MM.1S (cell line): ENCODE measurements around the gene GNPTG.

Experiments used
- DNase-seq: peaks from one replicate; pipeline ENCODE4 v3.0.0-alpha.2; 2015
- H2AFZ ChIP-seq: fragments of 300-600 bp; sonication (generic); 2 replicates; pipeline ENCODE4 v1.6.0; 2016; ENCODE audit warnings: antibody characterized with exemption, low read length
- H3F3A ChIP-seq: fragments of 300-600 bp; sonication (generic); 2 replicates; pipeline ENCODE4 v1.6.1; 2016; ENCODE audit warnings: mild to moderate bottlenecking, antibody characterized with exemption, low read length, moderate library complexity, mixed read lengths; ENCODE audit not compliant: insufficient read depth
- H3K27ac ChIP-seq: fragments of 300-600 bp; sonication (generic); 2 replicates; pipeline ENCODE4 v1.5.1; 2016; ENCODE audit warnings: mild to moderate bottlenecking, low read length
- H3K27me3 ChIP-seq: fragments of 300-600 bp; sonication (generic); replicated peaks from 2 replicates; pipeline ENCODE4 v1.6.0; 2016; ENCODE audit warnings: low read length; ENCODE audit not compliant: insufficient read depth
- H3K36me3 ChIP-seq: fragments of 300-600 bp; sonication (generic); replicated peaks from 2 replicates; pipeline ENCODE4 v1.6.1; 2016; ENCODE audit warnings: mild to moderate bottlenecking, low read length, mixed read lengths; ENCODE audit not compliant: insufficient read depth
- H3K4me1 ChIP-seq: fragments of 300-600 bp; sonication (generic); 2 replicates; pipeline ENCODE4 v1.6.1; 2016; ENCODE audit warnings: low read length, mixed read lengths
- H3K4me2 ChIP-seq: fragments of 300-600 bp; sonication (generic); 2 replicates; pipeline ENCODE4 v1.6.0; 2016; ENCODE audit warnings: low read depth, low read length
- H3K4me3 ChIP-seq: fragments of 300-600 bp; sonication (generic); 2 replicates; pipeline ENCODE4 v1.5.1; 2016; ENCODE audit warnings: low read length, mixed read lengths
- H3K79me2 ChIP-seq: fragments of 300-600 bp; sonication (generic); 2 replicates; pipeline ENCODE4 v1.6.1; 2016; ENCODE audit warnings: mixed run types, low read length, mixed read lengths
- H3K9ac ChIP-seq: fragments of 300-600 bp; sonication (generic); 2 replicates; pipeline ENCODE4 v1.6.1; 2016; ENCODE audit warnings: low read length, mixed read lengths
- H3K9me2 ChIP-seq: fragments of 300-600 bp; sonication (generic); replicated peaks from 2 replicates; pipeline ENCODE4 v1.6.1; 2016; ENCODE audit warnings: mild to moderate bottlenecking, low read length, mixed read lengths; ENCODE audit not compliant: insufficient read depth
- H3K9me3 ChIP-seq: fragments of 300-600 bp; sonication (generic); replicated peaks from 2 replicates; pipeline ENCODE4 v1.6.1; 2016; ENCODE audit warnings: mild to moderate bottlenecking, low read length, mixed read lengths; ENCODE audit not compliant: insufficient read depth
- H4K20me1 ChIP-seq: fragments of 300-600 bp; sonication (generic); 2 replicates; pipeline ENCODE4 v1.6.1; 2016; ENCODE audit warnings: mild to moderate bottlenecking, low read length, moderate library complexity, mixed read lengths; ENCODE audit not compliant: insufficient read depth
- EZH2 ChIP-seq: fragments of 300-600 bp; sonication (generic); optimal IDR thresholded peaks from 2 replicates; pipeline ENCODE3; 2017; ENCODE audit warnings: low read depth, mild to moderate bottlenecking, antibody characterized with exemption, low read length, mixed read lengths
- EZH2phosphoT487 ChIP-seq: fragments of 300-600 bp; sonication (generic); IDR thresholded peaks from 2 replicates; pipeline ENCODE4 v1.6.1; 2018; ENCODE audit warnings: antibody characterized with exemption, low read length
- TF ChIP-seq, protein P1 (sequence below): fragments of 300-600 bp; sonication (generic); IDR thresholded peaks from 2 replicates; pipeline ENCODE4 v1.5.1; 2016; ENCODE audit warnings: antibody characterized with exemption, low read length, mixed read lengths

GNPTG gene

DNA sequence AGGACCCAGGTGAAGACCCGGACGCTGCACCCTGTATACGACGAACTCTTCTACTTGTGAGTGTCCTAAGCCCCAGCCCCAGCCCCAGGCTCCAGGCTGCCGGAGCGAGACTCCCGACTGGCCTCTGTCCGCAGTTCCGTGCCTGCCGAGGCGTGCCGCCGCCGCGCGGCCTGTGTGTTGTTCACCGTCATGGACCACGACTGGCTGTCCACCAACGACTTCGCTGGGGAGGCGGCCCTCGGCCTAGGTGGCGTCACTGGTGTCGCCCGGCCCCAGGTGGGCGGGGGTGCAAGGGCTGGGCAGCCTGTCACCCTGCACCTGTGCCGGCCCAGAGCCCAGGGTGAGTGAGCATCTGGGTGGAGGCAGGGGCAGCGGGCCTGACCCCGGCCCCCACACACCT lies 3.8 kb upstream of the GNPTG start:
- no peak overlapping the region for H3K4me2 ChIP-seq
- H3K9me2 ChIP-seq, result no peaks in the 10 kb centered on the region

GRCh38 chr16:1348441-1348840 lies 3.3 kb upstream of the GNPTG start:
- H3K79me2 ChIP-seq, result peaks cover 35% of the 10 kb centered on the region
- H3K4me2 ChIP-seq, result no peak overlapping the region

More for the DNA sequence above, 3.8 kb upstream of the GNPTG start:
- Histone ChIP-seq H3K9me3 (no peaks in the 10 kb centered on the region), H2AFZ (no peak overlapping the region), H3K4me1 (peaks cover 4% of the 10 kb centered on the region; the same call in 1 of the 2 replicates), H3K79me2 (peaks cover 30% of the 10 kb centered on the region), H3K27me3 (no peaks in the 10 kb centered on the region; the same call in 1 of the 2 replicates), H3K36me3 (no peaks in the 10 kb centered on the region), H4K20me1 (no peaks in the 10 kb centered on the region), H3K9ac (no peak overlapping the region), H3F3A (no peaks in the 10 kb centered on the region), H3K27ac (no peak overlapping the region), H3K4me3 (no peak overlapping the region)
- no peak for DNase-seq
- TF ChIP-seq EZH2 (no peak), EZH2phosphoT487 (no peak)
- TF ChIP-seq, protein P1, sequence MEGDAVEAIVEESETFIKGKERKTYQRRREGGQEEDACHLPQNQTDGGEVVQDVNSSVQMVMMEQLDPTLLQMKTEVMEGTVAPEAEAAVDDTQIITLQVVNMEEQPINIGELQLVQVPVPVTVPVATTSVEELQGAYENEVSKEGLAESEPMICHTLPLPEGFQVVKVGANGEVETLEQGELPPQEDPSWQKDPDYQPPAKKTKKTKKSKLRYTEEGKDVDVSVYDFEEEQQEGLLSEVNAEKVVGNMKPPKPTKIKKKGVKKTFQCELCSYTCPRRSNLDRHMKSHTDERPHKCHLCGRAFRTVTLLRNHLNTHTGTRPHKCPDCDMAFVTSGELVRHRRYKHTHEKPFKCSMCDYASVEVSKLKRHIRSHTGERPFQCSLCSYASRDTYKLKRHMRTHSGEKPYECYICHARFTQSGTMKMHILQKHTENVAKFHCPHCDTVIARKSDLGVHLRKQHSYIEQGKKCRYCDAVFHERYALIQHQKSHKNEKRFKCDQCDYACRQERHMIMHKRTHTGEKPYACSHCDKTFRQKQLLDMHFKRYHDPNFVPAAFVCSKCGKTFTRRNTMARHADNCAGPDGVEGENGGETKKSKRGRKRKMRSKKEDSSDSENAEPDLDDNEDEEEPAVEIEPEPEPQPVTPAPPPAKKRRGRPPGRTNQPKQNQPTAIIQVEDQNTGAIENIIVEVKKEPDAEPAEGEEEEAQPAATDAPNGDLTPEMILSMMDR, result no peak

GRCh38 chr16:1348926-1349325 lies 2.8 kb upstream of the GNPTG start:
- TF ChIP-seq, protein P1, result no peak
- TF ChIP-seq EZH2 (no peak), EZH2phosphoT487 (no peak)
- Histone ChIP-seq H3K9me3 (no peaks in the 10 kb centered on the region), H2AFZ (no peak overlapping the region), H3K4me2 (no peak overlapping the region), H3K27ac (no peak overlapping the region), H3F3A (no peaks in the 10 kb centered on the region), H3K4me1 (peaks cover 4% of the 10 kb centered on the region; the same call in 1 of the 2 replicates), H3K4me3 (no peak overlapping the region), H3K79me2 (peaks cover 39% of the 10 kb centered on the region), H3K27me3 (no peaks in the 10 kb centered on the region; the same call in 1 of the 2 replicates), H3K9me2 (no peaks in the 10 kb centered on the region), H4K20me1 (no peaks in the 10 kb centered on the region), H3K36me3 (no peaks in the 10 kb centered on the region), H3K9ac (no peak overlapping the region)
- DNase-seq, result no peak

More at GRCh38 chr16:1348441-1348840, 3.3 kb upstream of the GNPTG start:
- Histone ChIP-seq H3K9me2 (no peaks in the 10 kb centered on the region), H4K20me1 (no peaks in the 10 kb centered on the region), H3K27me3 (no peaks in the 10 kb centered on the region; the same call in 1 of the 2 replicates), H3K9me3 (no peaks in the 10 kb centered on the region), H3K4me3 (no peak overlapping the region), H3K36me3 (no peaks in the 10 kb centered on the region), H3K9ac (no peak overlapping the region), H3K4me1 (peaks cover 4% of the 10 kb centered on the region; the same call in 1 of the 2 replicates), H3K27ac (no peak overlapping the region), H3F3A (no peaks in the 10 kb centered on the region), H2AFZ (no peak overlapping the region)
- TF ChIP-seq EZH2 (no peak), EZH2phosphoT487 (no peak)
- TF ChIP-seq, protein P1, result no peak
- no peak for DNase-seq
